ENCODE measurements around the gene ERCC4.

DNA sequence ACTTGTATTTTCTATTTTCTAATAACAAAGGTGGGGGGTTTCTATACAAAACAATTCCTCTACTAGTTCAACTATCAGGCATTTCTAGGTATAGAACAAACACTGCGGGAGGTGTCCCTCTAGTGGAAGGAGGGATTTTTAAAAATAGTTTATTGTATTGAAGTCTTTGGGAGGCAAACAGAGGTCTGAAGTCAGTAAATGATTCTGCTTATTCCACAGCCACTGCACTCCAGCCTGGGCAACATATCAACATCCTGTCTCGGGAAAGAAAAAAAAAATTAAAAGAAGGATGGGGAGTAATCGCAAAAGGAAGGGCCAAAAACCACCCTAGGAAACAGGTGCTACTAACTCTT, 648 bp upstream of the ERCC4 start:
- no peak for TF ChIP-seq POLR2A (IDR thresholded peaks at IDR 0.05)
- TF ChIP-seq, protein P1, sequence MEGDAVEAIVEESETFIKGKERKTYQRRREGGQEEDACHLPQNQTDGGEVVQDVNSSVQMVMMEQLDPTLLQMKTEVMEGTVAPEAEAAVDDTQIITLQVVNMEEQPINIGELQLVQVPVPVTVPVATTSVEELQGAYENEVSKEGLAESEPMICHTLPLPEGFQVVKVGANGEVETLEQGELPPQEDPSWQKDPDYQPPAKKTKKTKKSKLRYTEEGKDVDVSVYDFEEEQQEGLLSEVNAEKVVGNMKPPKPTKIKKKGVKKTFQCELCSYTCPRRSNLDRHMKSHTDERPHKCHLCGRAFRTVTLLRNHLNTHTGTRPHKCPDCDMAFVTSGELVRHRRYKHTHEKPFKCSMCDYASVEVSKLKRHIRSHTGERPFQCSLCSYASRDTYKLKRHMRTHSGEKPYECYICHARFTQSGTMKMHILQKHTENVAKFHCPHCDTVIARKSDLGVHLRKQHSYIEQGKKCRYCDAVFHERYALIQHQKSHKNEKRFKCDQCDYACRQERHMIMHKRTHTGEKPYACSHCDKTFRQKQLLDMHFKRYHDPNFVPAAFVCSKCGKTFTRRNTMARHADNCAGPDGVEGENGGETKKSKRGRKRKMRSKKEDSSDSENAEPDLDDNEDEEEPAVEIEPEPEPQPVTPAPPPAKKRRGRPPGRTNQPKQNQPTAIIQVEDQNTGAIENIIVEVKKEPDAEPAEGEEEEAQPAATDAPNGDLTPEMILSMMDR (IDR thresholded peaks at IDR 0.05), result peak in 1 of 4 experiments; percentile 12
